GM10266 (cell line): Measurements from ENCODE around the gene SRMS.

ENCODE experiments used
- DNase-seq: peaks from one replicate; pipeline ENCODE4 v3.0.0; 2012; ENCODE audit errors: extremely low spot score
- TF ChIP-seq, protein P1 (sequence below): IDR thresholded peaks from 2 replicates; pipeline ENCODE4 v1.5.1; 2012; ENCODE audit warnings: mild to moderate bottlenecking, low read depth; ENCODE audit not compliant: control insufficient read depth, insufficient read depth; ENCODE audit errors: missing control alignments

The SRMS gene, protein sequence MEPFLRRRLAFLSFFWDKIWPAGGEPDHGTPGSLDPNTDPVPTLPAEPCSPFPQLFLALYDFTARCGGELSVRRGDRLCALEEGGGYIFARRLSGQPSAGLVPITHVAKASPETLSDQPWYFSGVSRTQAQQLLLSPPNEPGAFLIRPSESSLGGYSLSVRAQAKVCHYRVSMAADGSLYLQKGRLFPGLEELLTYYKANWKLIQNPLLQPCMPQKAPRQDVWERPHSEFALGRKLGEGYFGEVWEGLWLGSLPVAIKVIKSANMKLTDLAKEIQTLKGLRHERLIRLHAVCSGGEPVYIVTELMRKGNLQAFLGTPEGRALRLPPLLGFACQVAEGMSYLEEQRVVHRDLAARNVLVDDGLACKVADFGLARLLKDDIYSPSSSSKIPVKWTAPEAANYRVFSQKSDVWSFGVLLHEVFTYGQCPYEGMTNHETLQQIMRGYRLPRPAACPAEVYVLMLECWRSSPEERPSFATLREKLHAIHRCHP

DNA sequence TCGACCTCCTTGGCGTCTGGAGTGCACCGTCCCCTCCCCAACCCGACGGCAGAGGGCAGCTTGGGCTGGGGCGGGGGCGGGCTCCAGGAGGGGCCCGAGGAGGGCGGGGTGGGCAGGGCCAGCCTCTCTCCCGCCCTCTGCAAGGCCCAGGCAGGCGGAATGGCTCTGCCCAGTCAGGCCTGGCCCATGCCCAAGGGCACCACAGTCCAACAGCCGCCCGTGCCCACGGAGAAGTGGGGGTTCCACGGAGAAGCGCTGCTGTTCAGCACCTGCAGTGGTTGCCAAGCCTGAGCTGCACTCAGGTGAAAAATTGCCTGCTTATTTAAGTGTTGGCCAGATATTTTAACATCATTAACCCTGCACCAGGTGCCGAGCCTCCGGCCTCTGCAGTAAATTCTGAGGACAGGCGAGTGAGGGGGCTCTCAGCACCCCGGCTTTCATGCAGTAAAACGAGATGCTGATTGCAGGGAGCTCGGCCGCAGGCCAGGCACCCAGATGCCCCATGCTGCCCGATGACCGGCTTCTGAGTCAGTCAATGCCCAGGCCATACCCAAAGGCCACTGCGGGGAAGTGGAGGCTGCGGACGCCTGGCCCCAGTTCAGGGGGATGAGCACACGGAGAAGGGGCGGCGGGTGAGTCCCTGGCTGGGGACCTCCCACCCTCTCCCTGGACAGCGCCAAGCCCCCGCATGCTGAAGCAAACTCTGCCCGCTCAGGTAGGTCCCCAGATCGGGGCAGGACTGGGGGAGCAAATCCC is at the start of gene SRMS:
TSS of gene SRMS (minus strand) at position 25 of the 756 bp plus-strand sequence. CDS start 286 bp downstream, outside the sequence.
- TF ChIP-seq, protein P1, sequence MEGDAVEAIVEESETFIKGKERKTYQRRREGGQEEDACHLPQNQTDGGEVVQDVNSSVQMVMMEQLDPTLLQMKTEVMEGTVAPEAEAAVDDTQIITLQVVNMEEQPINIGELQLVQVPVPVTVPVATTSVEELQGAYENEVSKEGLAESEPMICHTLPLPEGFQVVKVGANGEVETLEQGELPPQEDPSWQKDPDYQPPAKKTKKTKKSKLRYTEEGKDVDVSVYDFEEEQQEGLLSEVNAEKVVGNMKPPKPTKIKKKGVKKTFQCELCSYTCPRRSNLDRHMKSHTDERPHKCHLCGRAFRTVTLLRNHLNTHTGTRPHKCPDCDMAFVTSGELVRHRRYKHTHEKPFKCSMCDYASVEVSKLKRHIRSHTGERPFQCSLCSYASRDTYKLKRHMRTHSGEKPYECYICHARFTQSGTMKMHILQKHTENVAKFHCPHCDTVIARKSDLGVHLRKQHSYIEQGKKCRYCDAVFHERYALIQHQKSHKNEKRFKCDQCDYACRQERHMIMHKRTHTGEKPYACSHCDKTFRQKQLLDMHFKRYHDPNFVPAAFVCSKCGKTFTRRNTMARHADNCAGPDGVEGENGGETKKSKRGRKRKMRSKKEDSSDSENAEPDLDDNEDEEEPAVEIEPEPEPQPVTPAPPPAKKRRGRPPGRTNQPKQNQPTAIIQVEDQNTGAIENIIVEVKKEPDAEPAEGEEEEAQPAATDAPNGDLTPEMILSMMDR = no peak
- DNase-seq = no peak

DNA sequence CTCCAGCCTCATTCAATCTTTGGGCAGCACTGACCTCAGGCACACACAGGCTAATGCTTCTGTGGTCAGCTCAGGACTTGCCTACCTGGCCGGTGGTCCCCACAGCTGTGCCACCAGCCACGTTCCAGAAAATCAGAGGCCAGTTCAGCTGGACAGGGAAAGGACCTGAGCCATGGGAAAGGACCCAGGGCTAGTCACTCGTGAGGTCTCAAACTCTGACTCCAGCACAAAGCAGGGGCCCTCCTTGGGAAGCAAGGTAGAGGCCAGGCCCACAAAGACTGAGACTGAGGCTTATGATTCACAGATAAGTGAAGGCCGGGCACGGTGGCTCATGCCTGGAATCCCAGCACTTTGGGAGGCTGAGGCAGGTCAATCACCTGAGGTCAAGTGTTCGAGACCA is 48.9 kb upstream of the SRMS start:
- TF ChIP-seq, protein P1 = no peak
- no peak for DNase-seq

DNA sequence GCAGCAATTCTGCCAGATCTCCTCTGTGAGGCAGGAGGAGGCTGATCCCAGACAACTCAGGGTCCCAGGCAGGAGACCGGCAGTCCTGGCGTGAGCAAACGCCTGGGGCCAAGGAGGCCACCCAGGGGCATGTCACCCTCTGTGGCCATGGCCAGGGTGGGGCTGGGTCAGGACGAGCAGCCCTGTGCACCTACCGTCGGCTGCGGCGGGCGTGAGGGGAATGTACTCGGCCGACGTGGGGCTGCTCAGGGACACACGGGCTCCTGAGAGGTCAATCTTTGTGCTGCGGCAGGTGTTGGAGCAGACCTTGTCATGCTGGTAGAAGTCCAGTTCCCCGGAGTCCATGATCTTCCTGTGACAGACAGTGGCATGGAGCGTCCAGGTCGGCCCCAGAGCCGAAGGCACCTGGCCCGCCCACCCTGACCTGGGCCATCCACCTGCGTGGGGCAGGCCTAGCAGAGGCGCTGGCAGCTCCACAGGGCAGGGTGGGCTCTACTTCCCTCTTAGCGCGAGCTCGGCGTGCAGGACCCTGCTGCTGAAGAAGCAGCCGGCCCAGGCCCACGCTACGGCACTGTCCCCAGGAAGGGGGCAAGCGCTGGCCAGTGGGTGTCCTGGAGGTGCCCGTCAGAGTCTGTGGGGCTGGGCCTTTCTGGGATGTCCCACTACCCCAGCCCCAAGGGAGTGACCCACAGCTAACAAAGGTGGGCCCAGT is 48.0 kb upstream of the SRMS start:
- TF ChIP-seq, protein P1 = no peak

DNA sequence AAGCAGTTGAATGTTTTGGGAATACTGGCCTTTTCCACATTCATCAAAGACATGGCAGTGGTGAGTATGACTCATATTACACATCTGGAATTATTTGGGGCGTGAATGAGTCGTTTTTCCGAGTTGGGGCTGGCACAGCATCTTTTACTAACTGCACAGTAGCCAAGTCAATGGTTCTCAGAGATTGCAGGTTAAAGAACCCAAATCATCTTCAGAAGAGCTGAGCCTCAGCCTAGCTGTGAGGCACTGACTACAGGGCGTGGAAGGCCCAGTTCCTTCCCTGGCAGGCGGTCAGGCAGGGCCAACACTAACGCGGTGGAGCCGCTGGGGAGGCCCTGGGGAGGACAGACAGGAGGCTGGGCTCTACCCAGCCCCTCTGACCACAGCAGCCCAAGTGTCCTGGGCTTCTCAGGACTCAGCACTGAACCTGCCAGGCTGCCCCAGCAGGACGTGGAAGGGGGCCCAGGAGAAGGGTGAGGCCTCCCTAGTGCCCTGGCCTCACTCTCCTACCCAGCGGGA is 46.6 kb upstream of the SRMS start:
- DNase-seq = no peak
- TF ChIP-seq, protein P1 = no peak

More for the DNA sequence above, 48.0 kb upstream of the SRMS start:
- DNase-seq = no peak

DNA sequence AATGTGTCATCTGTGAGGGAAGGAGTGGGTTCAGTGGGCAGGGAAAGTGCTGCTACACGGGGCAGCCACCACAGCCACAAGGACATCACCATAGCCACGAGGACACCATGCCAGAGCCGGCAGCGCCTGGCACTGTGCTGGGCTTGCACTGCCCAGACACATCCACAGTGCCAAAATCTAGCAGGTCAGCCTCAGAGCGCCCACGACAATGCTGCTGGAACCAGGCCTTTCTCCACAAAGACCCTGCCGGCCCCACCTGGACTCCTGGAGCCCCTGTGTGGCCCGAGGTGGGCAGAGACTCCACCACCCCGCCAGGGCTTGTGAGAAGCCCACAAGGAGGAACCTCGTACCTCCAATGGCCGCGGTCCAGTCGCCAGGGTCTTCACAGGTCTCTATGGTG is 45.1 kb upstream of the SRMS start:
- no peak for DNase-seq
- TF ChIP-seq, protein P1 = no peak

DNA sequence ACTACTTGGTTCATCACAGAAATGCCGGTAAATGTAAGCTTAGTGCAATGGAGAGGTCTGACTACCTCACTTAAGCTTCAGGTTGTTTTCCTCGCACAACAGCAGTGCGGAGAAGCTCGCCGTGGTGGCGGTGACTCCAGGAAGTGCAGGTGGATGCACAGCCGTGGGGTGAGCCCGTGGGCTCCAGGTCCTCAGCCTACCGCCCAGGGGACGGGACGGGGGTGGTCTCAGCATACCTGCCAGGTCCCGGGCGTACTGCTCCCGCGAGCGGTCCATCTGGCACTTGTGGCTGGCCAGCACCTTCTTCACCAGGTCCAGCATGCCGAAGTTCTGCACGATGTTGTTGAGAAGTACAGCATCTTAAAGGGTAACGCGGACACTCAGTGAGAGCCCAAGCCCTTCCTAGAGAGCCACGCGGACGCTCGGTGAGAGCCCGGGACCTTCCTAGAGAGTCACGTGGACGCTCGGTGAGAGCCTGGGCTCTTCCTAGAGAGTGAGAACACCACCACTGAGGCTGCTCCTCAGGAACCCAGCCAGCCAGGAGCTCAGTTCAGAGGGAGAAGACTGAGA is 44.3 kb upstream of the SRMS start:
- TF ChIP-seq, protein P1 = no peak
- no peak for DNase-seq
